Stimulated activated CD4-positive, alpha-beta T cell treated with anti-CD3 and anti-CD28 coated beads, Interleukin-1b, Interleukin-23, amount 100 ng/mL, for 4 hours (primary cell): ENCODE measurements around the gene LSAMP.
"Not testable (repeated sequence)": the region's sequence is repeated elsewhere in the genome, so short reads cannot be mapped to it uniquely, and the experiment has no call there.

ENCODE experiments used
- DNase-seq, 2 donors: peaks; one replicate each; pipeline ENCODE4 v3.0.0-alpha.2; 2020; ENCODE audit warnings: low read depth in 2 of 2

LSAMP gene

DNA sequence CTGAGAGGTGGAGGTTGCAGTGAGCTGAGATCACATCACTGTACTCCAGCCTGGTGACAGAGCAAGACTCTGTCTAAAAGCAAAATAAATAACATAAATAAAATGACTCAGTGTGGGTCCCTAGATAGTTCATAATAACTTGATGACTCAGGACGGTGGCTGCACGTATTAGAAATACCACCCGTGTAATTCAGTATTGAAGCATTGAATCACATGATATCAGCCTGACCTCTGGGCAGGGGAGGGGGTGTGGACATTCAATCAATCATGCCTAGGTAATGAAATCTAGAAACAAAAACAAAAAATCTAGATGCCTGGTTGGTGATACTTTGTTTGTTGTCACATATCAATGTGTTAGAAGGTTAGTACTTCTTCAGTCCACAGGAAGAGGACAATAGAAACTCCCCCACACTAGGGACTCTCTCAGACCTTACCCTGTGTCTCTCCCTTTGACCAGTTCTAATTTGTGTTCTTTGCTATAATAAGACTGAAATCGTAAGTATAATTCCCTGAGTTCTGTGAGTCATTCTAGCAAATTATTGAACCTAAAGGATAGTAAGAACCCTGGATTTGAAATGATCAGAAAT is 644.7 kb downstream of the LSAMP start:
- DNase-seq, result no peak

DNA sequence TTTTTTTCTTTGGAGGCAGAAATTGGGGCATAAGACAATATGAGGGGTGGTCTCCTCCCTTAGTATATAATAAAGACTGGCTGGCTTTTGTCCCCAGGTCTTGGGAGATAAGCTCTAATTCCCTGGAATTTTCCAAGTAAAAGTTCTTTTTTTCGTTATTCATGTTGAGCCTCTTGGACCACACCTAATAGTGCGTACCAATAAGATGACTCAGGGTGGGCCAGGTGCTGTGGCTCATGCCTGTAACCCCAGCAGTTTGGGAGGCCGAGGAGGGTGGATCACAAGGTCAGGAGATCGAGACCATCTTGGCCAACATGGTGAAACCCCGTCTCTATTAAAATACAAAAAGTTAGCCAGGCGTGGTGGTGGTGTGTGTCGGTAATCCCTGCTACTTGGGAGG is 645.2 kb downstream of the LSAMP start:
- not testable (repeated sequence) for DNase-seq

DNA sequence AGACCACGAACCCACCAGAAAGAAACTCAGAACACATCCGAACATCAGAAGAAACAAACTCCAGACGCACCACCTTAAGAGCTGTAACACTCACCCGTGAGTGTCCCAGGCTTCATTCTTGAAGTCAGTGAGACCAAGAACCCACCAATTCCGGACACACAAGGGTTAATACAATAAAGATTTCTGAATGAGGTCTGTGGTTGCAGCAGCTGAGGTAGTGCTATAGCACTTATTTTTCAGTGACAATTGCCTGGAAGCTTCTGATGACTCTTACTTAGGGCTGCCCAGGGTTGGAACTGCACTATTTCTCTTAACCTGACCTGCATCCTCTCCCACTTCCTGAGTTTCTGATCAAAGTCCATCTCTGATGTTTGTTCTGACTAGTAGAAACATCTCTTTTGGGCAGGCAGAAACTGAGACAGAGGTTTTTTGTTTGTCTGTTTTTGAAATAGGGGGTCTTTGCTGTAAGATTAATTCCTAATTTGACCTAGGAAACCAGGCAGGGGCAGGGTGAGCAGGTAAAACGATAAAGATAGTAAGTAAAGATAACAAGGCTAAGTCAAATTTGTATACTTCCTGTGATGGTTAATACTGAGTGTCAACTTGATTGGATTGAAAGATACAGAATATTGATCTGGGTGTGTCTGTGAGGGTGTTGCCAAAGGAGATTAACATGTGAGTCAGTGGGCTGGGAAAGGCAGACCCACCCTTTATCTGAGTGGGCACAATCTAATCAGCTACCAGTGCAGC is 652.9 kb downstream of the LSAMP start:
- no peak for DNase-seq

DNA sequence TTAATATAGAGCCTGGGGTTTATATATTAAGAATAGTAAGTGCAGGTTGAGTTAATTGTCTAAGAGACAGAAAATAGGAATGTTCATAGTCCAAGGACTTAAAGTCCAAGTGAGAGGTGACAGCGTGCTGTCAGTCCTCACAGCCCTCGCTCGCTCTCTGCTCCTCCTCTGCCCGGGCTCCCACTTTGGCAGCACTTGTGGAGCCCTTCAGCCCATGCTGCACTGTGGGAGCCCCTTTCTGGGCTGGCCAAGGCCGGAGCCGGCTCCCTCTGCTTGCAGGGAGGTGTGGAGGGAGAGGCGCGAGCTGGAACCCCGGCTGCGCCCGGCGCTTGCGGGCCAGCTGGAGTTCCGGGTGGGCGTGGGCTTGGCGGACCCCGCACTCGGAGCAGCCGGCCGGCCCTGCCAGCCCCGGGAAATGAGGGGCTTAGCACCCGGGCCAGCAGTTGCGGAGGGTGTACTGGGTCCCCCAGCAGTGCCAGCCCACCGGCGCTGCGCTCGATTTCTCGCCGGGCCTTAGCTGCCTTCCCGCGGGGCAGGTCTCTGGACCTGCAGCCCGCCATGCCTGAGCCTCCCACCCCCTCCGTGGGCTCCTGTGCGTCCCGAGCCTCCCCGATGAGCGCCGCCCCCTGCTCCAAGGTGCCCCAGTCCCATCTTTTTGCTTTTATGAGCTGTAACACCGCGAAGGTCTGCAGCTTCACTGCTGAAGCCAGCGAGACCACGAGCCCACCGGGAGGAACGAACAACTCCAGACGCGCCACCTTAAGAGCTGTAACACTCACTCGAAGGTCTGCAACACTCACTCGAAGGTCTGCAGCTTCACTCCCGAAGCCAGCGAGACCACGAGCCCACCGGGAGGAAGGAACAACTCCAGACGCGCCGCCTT is 653.8 kb downstream of the LSAMP start:
- DNase-seq, result not testable (repeated sequence)

DNA sequence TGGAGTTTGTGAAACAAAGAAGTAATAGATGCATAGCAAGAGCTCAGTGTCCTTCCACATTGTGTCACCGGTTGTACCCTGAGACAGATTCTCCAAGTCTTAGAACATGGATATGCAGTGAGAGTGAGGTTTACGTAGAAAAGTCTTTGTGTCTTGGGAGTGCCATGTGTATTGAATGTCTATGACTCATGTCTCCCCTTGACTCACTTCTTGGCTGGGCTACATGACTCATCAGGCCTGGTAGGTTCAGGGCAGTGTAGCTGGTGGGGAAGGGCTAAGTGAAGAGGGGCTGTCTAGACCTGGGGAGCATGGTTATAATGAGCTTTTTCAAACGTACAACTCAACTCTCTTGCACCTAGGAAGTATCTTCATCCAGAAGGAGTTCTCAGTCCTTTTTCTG is 654.5 kb downstream of the LSAMP start:
- peak in 1 of 2 donors; percentile 50 for DNase-seq

- DNase-seq, result no peak
Measured at GRCh38 chr3:115789481-115789880, 655.8 kb downstream of the LSAMP start.

DNA sequence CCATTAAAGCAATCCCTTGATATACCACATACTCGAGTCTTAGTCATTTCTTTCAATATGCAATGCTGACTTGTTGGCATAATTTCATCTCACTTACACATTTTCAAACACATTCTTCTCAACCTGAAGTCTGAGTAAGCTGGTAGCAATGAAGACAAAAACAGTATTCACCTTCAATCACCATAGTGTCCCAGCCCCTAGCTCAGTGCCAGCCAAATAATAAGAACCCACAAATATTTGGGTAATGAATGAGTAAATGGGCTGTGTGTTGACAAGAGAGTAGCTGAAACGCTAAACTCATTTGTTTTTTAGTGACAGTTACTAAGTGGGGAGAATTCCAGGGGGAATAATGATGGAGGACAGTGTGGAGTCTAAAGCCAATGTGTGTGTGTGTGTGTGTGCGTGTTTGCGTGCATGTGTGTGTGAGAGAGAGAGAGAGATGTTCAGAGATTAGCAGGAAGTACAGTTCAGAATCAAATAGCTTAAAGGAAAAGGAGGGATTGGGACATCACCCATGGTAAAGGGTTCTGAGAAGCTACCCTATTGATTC is 656.3 kb downstream of the LSAMP start:
- no peak for DNase-seq

DNA sequence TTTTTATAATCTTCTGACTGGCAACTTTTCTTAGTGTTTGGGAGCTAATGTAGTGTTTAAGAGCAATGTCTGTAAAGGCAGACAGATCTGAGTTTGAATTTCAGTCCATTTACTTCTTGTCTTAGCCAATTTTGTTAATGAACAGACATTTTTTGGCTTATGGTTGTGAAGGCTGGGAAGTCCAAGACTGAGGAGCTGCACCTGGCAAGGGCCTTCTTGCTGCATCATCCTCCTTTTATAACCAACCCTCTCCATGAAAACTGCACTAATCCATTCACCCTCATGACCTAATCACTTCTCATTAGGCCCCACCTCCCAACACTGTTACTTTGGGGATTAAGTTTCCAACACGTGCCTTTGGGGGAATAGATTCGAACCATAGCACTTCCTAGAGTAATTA is 657.5 kb downstream of the LSAMP start:
- DNase-seq, result no peak

DNA sequence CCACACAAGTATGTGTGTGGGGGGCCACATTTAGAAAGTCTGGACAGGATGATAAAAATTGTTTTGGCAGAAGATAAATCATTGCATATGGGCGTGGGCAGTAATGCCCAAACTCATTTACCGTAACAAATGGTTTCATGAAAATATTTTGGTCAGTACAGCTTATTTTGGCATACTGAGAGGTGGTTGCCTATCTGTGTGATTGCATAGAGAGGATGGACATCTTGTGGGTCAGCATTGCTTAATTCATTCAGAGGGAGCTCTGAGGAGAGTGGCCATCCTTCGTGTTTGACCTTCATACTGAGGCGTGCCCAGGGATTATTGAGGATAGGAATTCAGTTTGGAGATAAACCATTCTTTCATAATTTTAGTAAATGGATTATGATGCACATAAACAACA is 659.5 kb downstream of the LSAMP start:
- no peak for DNase-seq

GRCh38 chr3:115784739-115785536 is 660.3 kb downstream of the LSAMP start:
- DNase-seq, result no peak

DNA sequence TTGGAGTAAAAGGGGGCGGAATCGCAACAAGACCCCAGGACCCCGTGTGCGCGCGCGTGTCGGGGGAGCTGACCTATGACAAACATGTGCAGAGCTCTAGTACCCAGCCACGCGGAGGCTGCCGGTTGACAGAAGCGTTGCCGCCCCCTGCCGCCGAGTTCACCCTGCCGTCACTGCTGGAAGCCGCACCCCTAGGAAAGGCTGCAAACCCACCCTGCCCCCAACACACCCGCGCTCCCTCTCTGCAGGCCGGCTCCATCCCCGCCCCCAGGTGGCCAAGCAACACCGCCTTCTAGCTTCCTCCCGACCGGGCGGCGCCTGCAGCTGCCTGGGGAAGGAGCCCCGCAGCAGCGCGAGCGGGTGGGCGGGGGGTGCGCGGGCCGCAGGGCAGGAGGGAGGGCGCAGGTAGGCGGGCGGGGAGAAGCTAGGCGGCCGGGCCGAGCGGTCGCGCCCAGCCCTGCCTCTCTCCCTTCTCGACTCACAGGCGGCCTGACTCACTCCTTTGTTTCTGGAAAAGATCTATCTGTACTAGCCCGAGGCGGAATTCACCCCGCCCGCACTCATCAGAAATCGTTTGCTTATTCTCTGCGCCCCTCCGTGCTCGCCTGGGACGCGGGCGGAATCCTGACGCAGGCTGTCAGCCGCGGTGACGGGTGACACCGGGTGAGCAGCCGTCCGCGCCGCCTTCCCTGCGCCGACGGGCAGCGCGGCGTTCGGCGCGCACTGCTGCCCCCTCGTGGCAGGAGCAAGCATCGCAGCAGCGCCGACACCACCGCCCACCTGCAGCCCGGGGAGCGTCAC is 661.1 kb downstream of the LSAMP start:
- DNase-seq, result peak; percentile 81 to 83

DNA sequence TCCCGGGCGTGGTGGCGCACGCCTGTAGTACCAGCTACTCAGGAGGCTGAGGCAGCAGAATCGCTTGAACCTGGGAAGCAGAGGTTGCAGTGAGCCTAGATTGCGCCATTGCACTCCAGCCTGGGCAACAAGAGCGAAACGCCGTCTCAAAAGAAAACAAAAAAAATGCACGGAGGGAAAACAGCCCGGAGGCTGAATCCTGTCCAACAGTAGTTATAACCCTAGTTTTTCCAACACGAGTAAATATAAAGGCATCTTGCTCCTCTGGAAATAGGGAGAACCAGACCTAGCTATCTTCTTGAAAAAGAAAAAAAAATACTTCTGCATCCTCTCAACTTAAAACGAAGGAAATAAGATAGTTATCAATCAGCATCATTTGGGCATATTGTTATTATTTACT is 661.9 kb downstream of the LSAMP start:
- DNase-seq, result not testable (repeated sequence)

DNA sequence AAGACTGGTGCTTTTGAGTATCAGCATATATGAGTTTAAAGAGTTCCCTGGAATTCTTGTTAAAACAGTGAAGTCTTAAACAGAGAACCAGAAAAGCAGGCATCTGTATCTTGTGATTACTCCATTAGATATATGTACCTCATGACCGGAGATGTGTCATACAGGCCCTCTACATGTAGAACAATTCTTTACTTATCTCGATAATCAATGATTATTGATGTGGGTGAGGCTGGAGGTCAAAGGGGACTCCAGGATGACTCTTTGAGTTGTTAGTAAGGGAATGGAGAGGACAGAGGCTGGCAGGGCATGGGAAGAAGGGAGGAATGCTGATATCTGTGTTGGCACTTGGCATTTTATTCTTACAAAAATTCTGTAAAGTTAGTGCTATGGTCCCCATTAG is 666.3 kb downstream of the LSAMP start:
- no peak for DNase-seq

DNA sequence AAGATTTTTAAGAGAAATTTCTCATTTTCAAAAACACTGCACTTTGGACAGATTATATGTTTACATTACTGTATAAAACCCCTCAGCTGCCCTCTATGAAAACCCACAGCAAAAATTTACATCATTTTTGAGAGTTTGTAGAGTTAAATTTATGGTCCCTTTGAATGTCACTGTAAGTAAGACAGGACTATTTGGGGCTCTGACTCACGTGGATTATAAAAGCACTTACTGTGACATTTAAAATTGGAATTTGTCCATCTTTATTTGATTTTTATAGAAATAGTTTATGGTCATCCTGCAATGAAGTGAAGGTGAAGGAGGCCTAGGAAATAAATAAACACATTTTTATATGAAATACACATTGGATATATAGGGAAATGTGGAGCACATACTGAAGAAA is 672.3 kb downstream of the LSAMP start:
- DNase-seq, result no peak

DNA sequence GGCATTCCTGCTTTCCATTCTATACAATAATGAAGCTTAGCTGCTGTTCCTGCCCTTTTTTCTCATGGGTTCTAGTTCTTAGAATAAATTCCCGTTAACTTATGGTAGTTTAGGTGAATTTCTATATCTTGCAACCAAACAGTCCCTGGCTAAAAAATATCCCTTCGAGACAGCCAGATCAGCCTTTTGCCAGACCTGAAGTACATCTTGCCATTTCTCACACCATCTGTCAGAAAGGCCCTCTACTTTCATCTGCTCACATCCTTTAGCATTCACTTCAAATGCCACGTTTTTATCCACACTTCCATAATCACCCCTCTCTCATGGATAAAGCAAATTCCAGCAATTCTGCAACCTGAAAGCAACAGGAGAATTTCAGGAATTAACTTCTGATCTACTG is 676.6 kb downstream of the LSAMP start:
- no peak for DNase-seq

DNA sequence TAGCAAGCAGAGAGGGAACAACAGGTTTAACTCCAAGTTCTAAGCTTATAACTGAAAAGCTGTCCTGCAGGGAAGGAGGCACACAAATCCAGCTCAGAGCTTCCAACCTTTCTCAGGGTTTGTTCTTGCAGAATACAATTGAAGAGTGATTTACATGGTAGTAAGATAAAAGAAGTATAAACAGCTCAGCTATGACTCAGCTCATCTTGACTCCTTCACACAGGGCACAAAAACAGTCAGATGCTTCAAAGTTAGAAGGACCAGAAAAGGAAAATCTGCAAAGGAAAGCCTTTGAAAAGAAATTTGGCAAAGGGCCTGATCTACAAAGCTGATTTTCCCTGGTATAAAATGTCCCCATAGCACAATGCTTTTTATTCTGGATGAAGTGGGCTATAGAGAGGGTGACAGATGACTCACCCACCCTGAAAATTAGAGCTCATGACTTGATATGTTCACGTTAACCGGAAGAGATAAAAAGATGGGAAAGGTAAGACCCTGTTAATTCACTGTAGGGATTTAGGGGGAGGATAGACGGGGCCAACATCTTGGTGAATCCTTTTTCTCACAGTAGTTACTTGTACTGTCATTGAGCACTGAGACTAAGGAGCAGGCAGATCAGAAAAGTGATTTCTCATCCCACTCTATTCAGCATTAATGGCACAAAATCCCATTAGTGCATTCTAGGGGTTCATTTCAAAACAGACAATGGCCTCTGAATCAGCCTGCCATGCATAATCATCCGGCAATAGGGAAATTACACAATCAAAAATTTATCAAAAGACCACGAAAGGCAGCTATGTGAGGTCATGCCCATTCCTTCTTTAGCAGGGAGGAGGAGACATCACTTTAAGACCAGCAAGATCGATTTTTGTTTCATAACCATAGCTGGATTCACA is 678.5 kb downstream of the LSAMP start:
- DNase-seq, result no peak

GRCh38 chr3:115761927-115762305 is 683.4 kb downstream of the LSAMP start:
- no peak for DNase-seq

GRCh38 chr3:115760716-115761115 is 684.6 kb downstream of the LSAMP start:
- DNase-seq, result no peak

DNA sequence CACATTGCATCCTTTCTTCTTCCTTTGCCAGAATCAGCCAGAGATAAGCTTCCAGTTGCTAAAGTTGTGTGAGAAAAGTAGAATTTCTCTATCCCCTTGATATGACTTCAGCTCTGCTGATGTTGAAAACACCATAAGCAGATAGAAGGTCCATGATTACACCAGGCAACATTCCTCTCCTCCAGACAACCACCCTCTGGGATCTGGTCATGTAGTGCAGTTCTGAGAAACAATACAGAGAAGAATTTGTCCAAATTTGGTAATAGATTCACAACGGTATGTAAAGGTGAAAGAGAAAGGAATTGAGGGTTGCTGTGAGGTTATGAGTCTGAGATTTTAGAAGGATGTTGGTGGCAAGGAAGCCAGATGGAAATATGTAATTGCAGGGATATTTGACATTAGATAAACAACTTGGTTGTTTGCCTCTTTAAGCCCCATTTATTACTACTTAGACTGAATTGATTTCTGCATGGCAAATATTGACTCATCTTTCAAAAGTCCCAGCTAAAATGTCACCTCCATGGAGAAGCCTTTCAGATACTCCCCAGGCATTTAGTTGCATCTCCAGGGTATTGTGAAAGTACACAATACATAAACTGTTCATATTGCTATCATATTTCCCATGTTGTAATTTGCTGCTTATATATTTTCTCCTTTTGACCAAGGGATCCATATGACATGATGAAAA is 687.1 kb downstream of the LSAMP start:
- DNase-seq, result no peak
